Motor neuron (in vitro differentiated cells): ENCODE measurements around the gene HOXD1. TPM values are rescaled to one million over a fixed set of nuclear protein-coding genes. Genes with fewer than 3 reads are reported as not detected.

Experiments
- ATAC-seq, 8 experiments: fragments of 200-7000 bp; cut with Tn5 transposase; replicated peaks in 6 of 8; 2 replicates each; pipeline ENCODE4 v1.8.0; 2021; ENCODE audit warnings: mild to moderate bottlenecking in 8 of 8, moderate library complexity in 8 of 8
- H3K27ac ChIP-seq, 2 donors: fragments of 250-450 bp; sonication (Bioruptor Pico); 2 replicates each; pipeline ENCODE4 v1.9.0; 2021; ENCODE audit warnings: antibody characterized with exemption in 2 of 2, mild to moderate bottlenecking in 2 of 2, moderate library complexity in 1 of 2
- H3K4me1 ChIP-seq, 2 donors: fragments of 250-450 bp; sonication (Bioruptor Pico); replicated peaks in 1 of 2; 2 replicates each; pipeline ENCODE4 v1.6.1; 2021; ENCODE audit warnings: antibody characterized with exemption in 2 of 2, mild to moderate bottlenecking in 2 of 2, moderate library complexity in 1 of 2
- H3K4me3 ChIP-seq, 5 donors: fragments of 250-450 bp; sonication (Bioruptor Pico); 2 replicates each; pipeline ENCODE4 v1.9.0; 2021; ENCODE audit warnings: antibody characterized with exemption in 5 of 5, mild to moderate bottlenecking in 5 of 5, moderate library complexity in 4 of 5
- WGBS, 10 experiments: fragments of 450-650 bp; shearing (Covaris generic); methylation state at CpG; one replicate each; pipeline ENCODE4 v1.0.0; 2022; 5-methylcytosine and 5-hydroxymethylcytosine counted together
- in situ Hi-C, 9 experiments: fragments of 400-800 bp; cut with MboI; loops; one replicate each; pipeline ENCODE4 v1.15.0; 2021; ENCODE audit warnings: low sequenced_read_pairs in 9 of 9, low pct_unique_long_range_greater_than_20kb in 2 of 9; ENCODE audit not compliant: unreplicated experiment in 9 of 9
- total RNA-seq, 8 experiments: library from RNA; unstranded; fragments of 300-600 nt; gene quantifications; 2 replicates each; pipeline versions ENCODE4 v1.2.3 to v1.2.4, GENCODE V29; 2022

The HOXD1 gene
- total RNA-seq, 8 experiments from 2014 or later = 0.43 to 6.2 (median 2.6) TPM

DNA sequence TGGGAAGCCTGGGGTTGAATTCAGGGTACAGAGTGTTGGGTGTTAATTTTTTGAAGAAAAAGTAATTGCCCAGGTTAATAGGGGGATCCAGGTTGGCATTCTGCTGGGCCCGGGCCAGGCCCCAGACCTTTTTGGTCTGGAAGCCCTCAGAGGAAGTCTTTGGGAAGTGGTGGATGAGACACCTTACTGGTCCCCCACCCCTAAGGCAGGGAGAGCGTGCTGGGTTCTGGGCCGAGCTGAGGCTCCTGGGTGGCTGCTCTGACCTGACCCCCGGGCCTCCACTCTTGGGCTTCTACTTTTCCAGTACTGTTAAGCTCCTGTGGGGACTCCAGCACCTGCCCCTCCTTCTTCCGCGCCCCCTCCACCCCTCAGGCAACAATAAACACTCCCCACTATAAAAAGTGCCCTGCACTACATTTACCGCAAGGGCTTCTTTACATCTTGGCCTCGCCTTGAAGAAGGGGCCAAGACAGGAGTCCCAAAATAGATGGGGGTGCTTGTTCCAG, 32.1 kb upstream of the HOXD1 start:
- WGBS, 10 experiments = 0 to 93% (median 17%) methylated on average over 1 to 3 of the region's 8 CpGs; no CpG with 5 or more reads in 5 of the 10 experiments
- Histone ChIP-seq H3K27ac (peak overlapping the region; percentile 89 to 94), H3K4me1 (peaks cover 39 to 95% of the 10 kb centered on the region in 2 donors), H3K4me3 (peak overlapping the region; percentile 20 to 42 (median 40))
- ATAC-seq = no peak
- in situ Hi-C loops = no loop called here

DNA sequence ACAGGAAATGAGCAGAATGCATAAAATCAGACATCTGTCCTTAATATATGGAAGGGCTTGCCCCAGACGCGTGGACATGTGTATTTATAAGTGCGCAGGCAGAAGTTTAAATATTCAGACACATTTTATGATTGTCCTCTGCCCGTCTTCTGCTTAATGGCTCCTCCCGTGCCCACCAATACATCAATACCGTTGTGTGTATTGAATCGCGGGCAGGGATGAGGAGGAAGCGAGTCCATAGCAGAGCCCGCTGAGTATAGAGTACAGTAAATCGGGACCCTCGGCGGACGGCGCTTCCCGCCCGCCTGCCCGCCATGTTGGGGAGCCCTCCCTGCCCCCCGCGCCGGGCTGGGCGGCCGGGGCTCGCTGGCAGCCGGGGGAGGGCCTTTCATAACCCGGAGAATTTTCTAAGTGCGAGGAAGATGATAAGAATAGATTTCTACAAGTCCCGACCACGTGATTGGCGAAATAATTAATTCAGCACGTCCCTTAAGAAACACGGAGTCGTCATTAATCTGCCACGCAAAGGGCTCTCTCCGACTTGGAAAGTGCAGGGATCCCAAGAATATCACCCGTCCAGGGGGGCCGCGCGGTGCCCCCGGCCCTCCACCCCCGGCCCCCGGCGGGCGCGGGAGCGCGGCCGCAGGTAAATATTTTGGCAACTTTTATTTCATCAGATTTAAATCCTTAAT, 31.5 kb upstream of the HOXD1 start, which contains the start of gene HOXD3:
Gene HOXD3, plus strand, starts transcription at position 501 of the 692 bp plus-strand sequence. CDS start 11,808 bp downstream, outside the sequence.
- H3K4me1 ChIP-seq = peaks cover 39 to 95% of the 10 kb centered on the region in 2 donors
- 0 to 7% (median 0%) methylated on average over 1 to 18 of the region's 48 CpGs; no CpG with 5 or more reads in 4 of the 10 experiments for WGBS, 10 experiments
- peak in 6 of 8 experiments; percentile 1 to 69 (median 29) for ATAC-seq
- peak within 1 kb of the TSS; percentile 20 to 42 (median 40) for H3K4me3 ChIP-seq
- peak within 1 kb of the TSS; percentile 89 to 94 for H3K27ac ChIP-seq
- in situ Hi-C loops = no loop called here

DNA sequence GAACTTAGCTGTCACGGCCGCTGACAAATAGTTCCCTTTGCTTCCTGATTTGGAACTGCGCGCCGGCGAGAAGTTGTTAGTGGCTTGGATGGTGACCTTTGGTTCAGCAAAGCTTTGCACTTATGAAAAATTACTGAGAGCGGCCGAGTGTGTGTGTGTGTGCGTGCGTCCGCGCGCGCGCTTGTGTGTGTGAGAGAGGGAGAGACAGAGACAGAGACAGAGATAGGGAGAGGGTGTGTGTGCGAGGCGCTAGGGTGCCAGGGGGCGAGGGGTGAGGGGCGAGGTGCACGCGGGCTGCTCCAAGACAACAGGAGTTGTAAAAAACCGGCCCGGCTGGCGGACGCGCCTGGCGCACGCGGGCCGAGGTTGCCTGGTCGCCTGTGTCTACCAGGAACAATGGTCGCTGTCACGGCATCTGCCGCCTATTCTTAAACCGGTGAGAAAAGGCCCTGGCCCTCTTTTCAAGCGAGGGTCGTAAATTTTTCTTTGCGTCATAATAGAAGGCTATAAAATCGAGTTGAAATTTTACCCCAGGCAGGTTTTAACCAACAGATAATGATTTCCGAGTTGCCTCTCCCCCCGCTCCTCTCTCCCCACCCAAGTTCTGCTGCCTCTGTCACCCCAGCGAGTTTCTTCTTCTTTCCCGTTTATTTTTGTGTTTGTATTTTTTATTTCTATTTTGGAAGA, 30.8 kb upstream of the HOXD1 start:
- in situ Hi-C loops = no loop called here
- H3K4me1 ChIP-seq = peaks cover 39 to 99% of the 10 kb centered on the region in 2 donors
- peak overlapping the region; percentile 89 to 94 for H3K27ac ChIP-seq
- 0 to 12% (median 4%) methylated on average over 2 to 20 of the region's 43 CpGs; no CpG with 5 or more reads in 3 of the 10 experiments for WGBS, 10 experiments
- peak overlapping the region; percentile 20 to 42 (median 40) for H3K4me3 ChIP-seq
- ATAC-seq = peak; percentile 13 to 64 (median 54)

DNA sequence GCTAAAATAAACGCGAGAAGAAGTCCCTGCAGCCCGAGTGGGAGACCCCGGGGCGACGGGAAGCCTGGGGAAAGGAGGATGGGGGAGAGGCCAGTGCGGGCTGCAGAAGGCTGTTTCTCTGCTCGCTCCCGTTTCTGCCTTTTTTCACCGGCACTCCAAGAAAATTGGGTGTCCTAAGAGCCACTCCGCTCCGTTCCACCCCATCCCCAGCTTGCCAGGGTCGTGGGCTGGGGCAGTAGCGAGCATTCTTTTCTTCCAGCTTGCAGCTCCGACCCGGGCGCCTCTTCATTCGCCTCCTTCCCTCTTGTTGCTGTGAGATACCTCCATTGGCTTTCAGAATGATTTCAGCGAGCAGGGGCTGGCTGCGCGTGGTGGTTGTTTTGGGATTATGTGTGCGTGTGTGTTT, 30.3 kb upstream of the HOXD1 start:
- Histone ChIP-seq H3K4me1 (peaks cover 37 to 99% of the 10 kb centered on the region in 2 donors), H3K4me3 (peak overlapping the region; percentile 20 to 42 (median 40)), H3K27ac (peak overlapping the region; percentile 89 to 94)
- WGBS, 10 experiments = 0 to 49% (median 0%) methylated on average over 1 to 18 of the region's 22 CpGs
- peak in 7 of 8 experiments; percentile 4 to 39 (median 18) for ATAC-seq
- in situ Hi-C loops = no loop called here

DNA sequence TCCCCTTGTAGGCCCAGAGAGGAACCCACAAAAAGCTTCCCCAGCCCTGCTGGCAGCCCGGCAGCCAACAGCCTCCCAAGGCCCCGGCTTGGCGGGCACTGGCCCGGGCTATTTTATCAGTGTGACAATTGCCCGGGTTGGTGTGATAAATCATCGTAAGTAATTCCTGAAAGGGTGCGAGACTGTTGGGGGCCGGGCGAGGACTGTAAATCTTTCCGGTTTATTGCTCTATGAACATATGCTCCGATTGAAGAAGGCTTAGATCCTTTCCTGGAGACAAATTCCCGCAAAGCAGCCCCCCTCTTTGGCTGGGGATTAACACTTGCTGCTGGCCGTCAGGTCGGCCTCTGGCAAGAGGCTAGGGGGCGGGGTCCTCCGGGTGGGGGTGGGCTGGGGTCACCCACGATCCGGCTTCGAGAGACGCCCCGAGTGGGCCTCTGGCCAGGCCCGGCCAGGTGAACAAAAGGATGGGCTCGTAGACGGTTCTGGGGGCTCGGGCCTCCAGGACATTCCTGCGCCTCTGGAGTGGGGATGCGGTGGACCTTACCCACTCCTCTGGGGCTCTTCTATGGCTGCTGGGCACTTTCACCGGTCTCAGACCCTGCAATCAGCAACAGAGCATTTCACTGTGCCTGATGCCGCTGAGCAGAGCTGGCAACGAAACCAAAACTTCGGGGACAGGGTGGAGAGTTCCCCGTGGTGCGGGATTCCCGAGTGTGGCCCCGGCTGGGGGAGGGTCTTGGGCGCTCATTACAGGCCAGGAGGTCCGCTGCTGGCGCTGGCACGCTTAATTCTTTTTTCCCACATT, 29.4 kb upstream of the HOXD1 start:
- Histone ChIP-seq H3K4me1 (peaks cover 43 to 99% of the 10 kb centered on the region in 2 donors), H3K27ac (peak overlapping the region; percentile 89 to 94), H3K4me3 (peak overlapping the region; percentile 20 to 42 (median 40))
- WGBS, 10 experiments = 0 to 92% (median 0%) methylated on average over 1 to 8 of the region's 39 CpGs; no CpG with 5 or more reads in 6 of the 10 experiments
- peak in 5 of 8 experiments; percentile 30 to 55 (median 34) for ATAC-seq
- in situ Hi-C loops = no loop called here

DNA sequence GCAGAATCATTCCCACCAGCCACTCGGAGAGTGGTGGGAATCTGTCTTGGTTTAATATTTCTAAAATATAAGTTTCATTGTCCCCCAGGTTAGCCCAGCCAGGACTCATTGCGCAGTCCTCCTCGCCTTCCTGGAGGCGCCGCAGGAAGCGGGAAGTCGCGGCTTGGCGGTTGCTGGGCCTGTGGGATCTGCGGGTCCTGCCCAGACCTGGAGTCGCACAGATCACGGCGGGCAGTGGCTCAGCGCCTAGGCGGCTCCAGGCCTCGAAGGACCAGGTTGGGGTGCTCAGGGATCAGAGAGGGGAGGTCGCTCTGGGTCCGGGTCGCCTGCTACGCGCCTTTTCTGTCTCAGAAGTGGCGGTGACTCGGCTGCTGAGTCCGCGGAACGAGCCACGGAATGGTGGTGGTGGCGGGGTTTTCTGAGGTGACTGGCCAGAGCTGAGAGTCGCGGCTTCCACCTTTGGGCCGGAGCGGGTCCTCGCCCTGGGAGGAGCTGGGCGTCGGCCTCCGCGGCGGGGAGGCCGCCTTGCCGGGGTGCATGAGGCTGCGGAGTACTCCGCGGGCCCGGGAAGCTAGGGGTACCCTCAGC, 28.7 kb upstream of the HOXD1 start:
- in situ Hi-C loops = no loop called here
- Histone ChIP-seq H3K4me1 (peaks cover 37 to 97% of the 10 kb centered on the region in 2 donors), H3K4me3 (peak overlapping the region; percentile 20 to 42 (median 40)), H3K27ac (peak overlapping the region; percentile 89 to 94)
- ATAC-seq = no peak
- 0 to 84% (median 32%) methylated on average over 4 to 13 of the region's 44 CpGs; no CpG with 5 or more reads in 6 of the 10 experiments for WGBS, 10 experiments

DNA sequence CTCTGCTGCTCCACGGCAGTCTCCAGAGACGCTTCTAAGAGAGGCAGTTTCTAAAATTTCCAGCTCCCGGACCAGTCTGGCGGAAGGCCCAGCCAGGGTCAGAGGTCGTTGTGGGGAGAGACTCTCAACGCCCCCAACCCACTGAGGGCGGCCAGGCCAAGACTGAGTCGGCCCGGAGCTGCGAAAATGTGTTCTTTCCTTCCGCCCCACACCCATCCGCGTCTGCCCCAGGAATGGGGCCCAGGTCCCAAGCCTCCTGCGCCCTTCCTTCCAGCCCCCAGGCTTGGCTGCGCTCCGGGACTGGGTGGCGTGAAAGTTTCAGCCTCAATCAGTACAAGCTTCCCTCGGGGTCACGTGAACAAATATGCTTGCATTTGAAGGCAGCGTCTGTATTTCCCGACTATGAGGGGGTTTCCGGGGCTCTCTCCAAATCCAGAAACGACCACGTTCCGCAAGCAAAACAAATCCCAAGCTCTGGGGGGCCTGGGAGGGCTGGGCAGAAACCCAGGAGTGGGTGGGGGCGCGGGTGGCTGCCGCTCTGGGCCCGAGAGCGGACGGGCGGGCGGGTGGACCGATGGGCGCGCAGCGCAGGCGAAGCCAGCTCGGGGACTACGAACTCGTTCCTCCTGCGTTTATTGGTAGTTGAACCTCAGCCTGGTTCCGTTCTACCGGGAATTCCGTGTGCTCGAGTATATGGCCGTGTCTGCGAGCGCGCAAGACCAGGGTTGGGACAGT, 28.1 kb upstream of the HOXD1 start:
- peak overlapping the region; percentile 89 to 94 for H3K27ac ChIP-seq
- ATAC-seq = peak in 4 of 8 experiments; percentile 2 to 7 (median 4)
- WGBS, 10 experiments = 0 to 100% (median 7%) methylated on average over 2 to 6 of the region's 50 CpGs; no CpG with 5 or more reads in 3 of the 10 experiments
- H3K4me3 ChIP-seq = peak overlapping the region; percentile 13 to 42 (median 40)
- H3K4me1 ChIP-seq = peaks cover 31 to 93% of the 10 kb centered on the region in 2 donors
- in situ Hi-C loops = no loop called here

DNA sequence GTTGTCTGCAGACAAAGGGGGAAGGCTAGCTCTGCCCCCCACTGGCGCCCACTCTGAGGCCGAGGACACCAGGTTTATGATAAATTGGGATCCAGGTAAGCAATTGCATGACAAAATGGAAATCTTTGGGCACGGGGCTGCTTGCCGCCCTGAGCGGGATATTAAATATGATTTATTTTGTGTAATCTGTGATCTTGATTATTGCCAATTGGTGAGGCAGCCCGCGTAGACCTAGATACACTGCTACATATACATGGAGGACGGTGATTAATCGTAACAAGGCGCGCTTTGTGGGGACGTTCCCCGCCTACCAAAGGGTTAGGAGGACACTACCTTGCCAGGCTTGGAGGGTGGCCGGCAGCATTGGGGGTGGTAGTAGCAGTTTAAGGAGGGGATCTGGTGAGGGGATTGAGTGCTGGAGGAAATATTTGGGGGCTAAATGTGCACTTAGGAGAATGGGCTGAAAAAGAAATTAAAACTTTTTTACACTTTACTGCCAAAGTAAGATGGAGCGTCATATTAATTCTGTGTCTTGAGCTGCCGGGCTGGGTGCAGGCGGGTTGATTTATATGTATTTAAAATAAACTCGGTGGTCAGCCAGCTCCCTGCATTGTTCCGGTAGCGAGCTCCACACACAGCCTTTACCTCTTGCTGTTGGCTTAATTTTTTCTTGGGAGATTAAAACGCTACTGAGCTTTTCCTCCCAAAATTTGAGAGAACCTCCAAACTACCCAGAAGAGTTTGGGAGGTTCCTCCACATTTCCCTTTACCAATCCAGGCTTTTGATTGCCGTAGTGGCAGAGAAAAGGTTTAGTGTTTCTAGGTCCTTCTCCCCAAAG, 27.3 kb upstream of the HOXD1 start:
- Histone ChIP-seq H3K4me1 (peaks cover 32 to 93% of the 10 kb centered on the region in 2 donors), H3K4me3 (peak overlapping the region; percentile 13 to 42 (median 40)), H3K27ac (peak overlapping the region; percentile 89 to 94)
- ATAC-seq = no peak
- WGBS, 10 experiments = 2 to 92% (median 15%) methylated on average over 1 to 10 of the region's 22 CpGs
- in situ Hi-C loops = no loop called here

DNA sequence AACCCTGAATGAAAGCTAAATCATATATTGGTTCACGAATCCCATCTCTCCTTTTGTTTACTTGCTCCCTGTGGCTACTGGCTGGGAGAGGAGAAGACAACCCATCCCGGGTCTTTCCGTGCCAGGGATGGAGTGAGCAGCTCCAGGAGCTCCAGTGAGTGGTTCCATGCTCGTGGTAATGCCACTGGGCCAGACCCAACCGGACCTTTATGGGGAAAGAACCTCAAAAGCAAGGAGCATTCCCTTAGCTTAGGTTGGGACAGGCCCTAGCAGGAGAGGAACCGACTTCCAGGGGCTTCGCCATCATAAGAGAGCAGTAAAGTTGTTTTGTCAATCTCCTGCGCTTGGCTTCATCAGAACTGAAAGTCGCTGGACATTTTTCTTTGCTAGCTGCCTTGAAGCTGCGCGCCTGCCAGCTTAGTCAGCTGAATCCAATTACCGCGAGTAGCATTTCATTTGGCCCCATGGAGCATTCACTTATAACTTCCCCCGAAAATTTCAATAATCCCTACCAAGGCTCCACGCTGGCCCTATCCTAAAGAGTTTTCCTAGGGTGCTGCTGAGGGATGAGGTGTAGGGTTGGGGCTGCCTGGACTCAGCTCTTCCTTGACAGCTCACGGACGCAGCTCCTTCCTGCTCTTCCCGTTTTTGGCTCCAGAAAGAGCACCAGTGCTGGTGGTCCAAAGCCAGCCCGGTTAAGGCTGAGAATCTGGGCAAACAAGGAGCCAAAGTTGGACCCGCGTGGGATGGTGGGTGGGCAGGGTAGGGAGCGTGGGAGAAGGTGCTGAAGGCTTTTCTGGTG, 26.4 kb upstream of the HOXD1 start:
- Histone ChIP-seq H3K27ac (peak overlapping the region; percentile 85 to 94), H3K4me1 (peaks cover 33 to 92% of the 10 kb centered on the region in 2 donors), H3K4me3 (peak overlapping the region; percentile 13 to 42 (median 40))
- 0 to 60% (median 8%) methylated on average over 1 to 12 of the region's 22 CpGs; no CpG with 5 or more reads in 2 of the 10 experiments for WGBS, 10 experiments
- in situ Hi-C loops = no loop called here
- ATAC-seq = peak in 2 of 8 experiments; percentile 21 to 48

DNA sequence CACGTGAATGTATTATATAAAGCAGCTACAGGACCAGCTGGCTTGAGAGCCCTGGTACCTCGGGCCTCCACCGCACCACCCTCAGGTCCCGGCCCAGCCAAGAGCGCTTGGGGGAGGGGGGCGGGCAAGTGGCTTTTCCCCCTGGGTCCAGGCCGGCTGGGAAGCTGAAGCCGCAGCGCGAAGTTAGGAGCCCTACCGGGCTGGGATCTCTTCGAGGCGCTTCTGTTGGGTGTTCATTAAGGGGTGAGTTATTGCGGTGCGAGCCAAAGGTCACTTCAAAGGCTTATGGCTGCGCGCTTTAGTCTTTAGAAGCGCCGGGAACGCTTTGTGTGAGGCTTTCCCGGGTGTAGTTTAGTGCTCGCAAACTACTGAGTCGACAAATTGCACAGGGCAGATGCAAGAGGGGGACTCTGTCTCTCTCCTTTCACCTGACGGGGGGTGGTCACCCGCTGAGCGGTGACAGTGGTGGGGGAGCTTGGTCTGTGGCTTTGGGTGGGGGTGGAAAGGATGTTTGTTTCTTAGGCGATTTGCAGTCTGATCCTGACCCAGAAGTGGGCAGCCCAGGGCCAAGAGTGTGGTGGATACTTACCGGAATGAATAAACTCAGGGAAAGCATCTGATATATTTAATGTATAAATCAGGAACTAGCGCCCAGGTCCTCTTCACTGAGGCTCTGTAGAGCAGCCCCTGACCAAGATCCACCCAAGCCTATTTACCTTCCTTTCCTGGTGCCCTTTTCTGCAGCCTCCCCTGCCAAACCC, 25.4 kb upstream of the HOXD1 start:
- Histone ChIP-seq H3K27ac (peak overlapping the region; percentile 85 to 94), H3K4me3 (peak overlapping the region; percentile 13 to 42 (median 40)), H3K4me1 (peaks cover 34 to 83% of the 10 kb centered on the region in 2 donors)
- WGBS, 10 experiments = 0 to 100% (median 54%) methylated on average over 3 to 11 of the region's 29 CpGs; no CpG with 5 or more reads in 4 of the 10 experiments
- peak in 5 of 8 experiments; percentile 14 to 47 (median 38) for ATAC-seq
- in situ Hi-C loops = no loop called here
